Activated CD8-positive, alpha-beta T cell treated with anti-CD3 and anti-CD28 coated beads for 36 hours (primary cell): ENCODE results near the gene ITGA1. TPM values are rescaled to one million over a fixed set of nuclear protein-coding genes. Genes with fewer than 3 reads are reported as not detected.

Experiments used
- ATAC-seq: fragments of 200-7000 bp; cut with Tn5 transposase; one replicate; pipeline ENCODE4 v1.10.0; 2021; ENCODE audit warnings: mild to moderate bottlenecking, moderate library complexity
- CTCF ChIA-PET: fragments of 350-600 bp; sonication (Branson Sonifier 250); formaldehyde crosslinking; loops from one replicate; lab custom pipeline; 2021; ENCODE audit warnings: antibody characterized with exemption; lab: Charles Lee
- POLR2A ChIA-PET: fragments of 350-600 bp; sonication (Branson Sonifier 250); formaldehyde crosslinking; loops from one replicate; lab custom pipeline; 2021; ENCODE audit warnings: antibody characterized with exemption; lab: Charles Lee
- DNase-seq: peaks from one replicate; pipeline ENCODE4 v3.0.0-alpha.2; 2020
- H3K27ac Mint-ChIP-seq: one replicate; pipeline ENCODE4 v1.8.0; 2021; ENCODE audit warnings: mild to moderate bottlenecking, mixed read lengths
- H3K27me3 Mint-ChIP-seq: one replicate; pipeline ENCODE4 v1.8.0; 2021; ENCODE audit warnings: mixed read lengths
- H3K36me3 Mint-ChIP-seq: one replicate; pipeline ENCODE4 v1.8.0; 2021; ENCODE audit warnings: low read depth, mixed read lengths
- H3K4me1 Mint-ChIP-seq: one replicate; pipeline ENCODE4 v1.8.0; 2021; ENCODE audit warnings: low read depth, mixed read lengths
- H3K4me3 Mint-ChIP-seq: one replicate; pipeline ENCODE4 v1.8.0; 2021; ENCODE audit warnings: mild to moderate bottlenecking, moderate library complexity, mixed read lengths
- H3K9me3 Mint-ChIP-seq: one replicate; pipeline ENCODE4 v1.8.0; 2021; ENCODE audit warnings: mixed read lengths
- intact Hi-C: fragments of 100-400 bp; cut with micrococcal nuclease; formaldehyde crosslinking; loops from one replicate; pipeline ENCODE4 v1.10.0; 2022
- total RNA-seq, 2 experiments: library from RNA; stranded (reverse); gene quantifications; one replicate each; pipeline ENCODE4 v1.2.3, GENCODE V29; 2021
- TF ChIP-seq, protein P1 (sequence below): fragments of 200-600 bp; IDR thresholded peaks from one replicate; pipeline ENCODE4 v1.8.0; 2022; ENCODE audit warnings: antibody characterized with exemption, mild to moderate bottlenecking

The ITGA1 gene
- total RNA-seq, 2 experiments from 2014 or later, result 5.1 to 6.0 TPM

DNA sequence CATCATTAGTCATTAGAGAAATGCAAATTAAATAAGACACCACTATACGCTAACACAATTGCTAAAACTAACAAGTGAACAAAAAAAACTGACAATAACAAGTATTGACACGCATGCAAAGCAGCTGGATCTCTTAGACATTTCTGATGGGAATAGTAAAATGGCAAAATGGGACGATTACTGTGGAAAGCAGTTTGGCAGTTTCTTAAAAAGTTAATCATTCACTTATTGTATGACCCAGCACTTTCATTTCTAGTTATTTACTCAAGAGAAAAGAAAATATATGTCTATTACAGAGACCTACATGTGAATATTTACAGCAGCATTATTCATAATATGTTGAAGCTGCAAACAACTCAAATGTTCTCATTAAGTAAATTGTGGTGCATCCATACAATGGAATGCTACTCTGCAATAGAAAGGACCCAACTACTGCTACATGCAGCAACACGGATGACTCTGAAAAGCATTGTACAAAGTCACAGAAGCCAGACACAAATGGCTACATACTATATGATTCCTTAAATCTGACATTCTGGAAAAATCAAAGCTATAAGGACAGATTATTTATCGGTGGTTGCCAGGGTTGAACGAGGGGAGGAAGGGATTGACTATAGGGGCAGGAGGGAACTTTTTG, 104.6 kb downstream of the ITGA1 start:
- ChIA-PET POLR2A (no interaction called here), CTCF (interaction anchor here (1.3 kb wide), 1 partner anchor 23 kb away, joined by 5 read pairs; no protein-coding TSS in a partner anchor)
- H3K27me3 Mint-ChIP-seq, result no peaks in the 10 kb centered on the region
- H3K4me3 Mint-ChIP-seq, result no peak overlapping the region
- TF ChIP-seq, protein P1, sequence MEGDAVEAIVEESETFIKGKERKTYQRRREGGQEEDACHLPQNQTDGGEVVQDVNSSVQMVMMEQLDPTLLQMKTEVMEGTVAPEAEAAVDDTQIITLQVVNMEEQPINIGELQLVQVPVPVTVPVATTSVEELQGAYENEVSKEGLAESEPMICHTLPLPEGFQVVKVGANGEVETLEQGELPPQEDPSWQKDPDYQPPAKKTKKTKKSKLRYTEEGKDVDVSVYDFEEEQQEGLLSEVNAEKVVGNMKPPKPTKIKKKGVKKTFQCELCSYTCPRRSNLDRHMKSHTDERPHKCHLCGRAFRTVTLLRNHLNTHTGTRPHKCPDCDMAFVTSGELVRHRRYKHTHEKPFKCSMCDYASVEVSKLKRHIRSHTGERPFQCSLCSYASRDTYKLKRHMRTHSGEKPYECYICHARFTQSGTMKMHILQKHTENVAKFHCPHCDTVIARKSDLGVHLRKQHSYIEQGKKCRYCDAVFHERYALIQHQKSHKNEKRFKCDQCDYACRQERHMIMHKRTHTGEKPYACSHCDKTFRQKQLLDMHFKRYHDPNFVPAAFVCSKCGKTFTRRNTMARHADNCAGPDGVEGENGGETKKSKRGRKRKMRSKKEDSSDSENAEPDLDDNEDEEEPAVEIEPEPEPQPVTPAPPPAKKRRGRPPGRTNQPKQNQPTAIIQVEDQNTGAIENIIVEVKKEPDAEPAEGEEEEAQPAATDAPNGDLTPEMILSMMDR, result no peak
- intact Hi-C loops, result no loop called here
- ATAC-seq, result no peak
- no peak overlapping the region for H3K27ac Mint-ChIP-seq
- H3K36me3 Mint-ChIP-seq, result no peaks in the 10 kb centered on the region
- no peak for DNase-seq
- peaks cover 5% of the 10 kb centered on the region for H3K4me1 Mint-ChIP-seq
- H3K9me3 Mint-ChIP-seq, result no peaks in the 10 kb centered on the region

GRCh38 chr5:52893105-52893504, 105.4 kb downstream of the ITGA1 start:
- no peaks in the 10 kb centered on the region for H3K27me3 Mint-ChIP-seq
- H3K4me1 Mint-ChIP-seq, result peaks cover 5% of the 10 kb centered on the region
- H3K4me3 Mint-ChIP-seq, result no peak overlapping the region
- no peaks in the 10 kb centered on the region for H3K9me3 Mint-ChIP-seq
- no peak overlapping the region for H3K27ac Mint-ChIP-seq
- no peak for ATAC-seq
- H3K36me3 Mint-ChIP-seq, result no peaks in the 10 kb centered on the region
- DNase-seq, result no peak
- CTCF ChIA-PET, result no interaction called here
- TF ChIP-seq, protein P1, result no peak
- POLR2A ChIA-PET, result no interaction called here
- intact Hi-C loops, result no loop called here

DNA sequence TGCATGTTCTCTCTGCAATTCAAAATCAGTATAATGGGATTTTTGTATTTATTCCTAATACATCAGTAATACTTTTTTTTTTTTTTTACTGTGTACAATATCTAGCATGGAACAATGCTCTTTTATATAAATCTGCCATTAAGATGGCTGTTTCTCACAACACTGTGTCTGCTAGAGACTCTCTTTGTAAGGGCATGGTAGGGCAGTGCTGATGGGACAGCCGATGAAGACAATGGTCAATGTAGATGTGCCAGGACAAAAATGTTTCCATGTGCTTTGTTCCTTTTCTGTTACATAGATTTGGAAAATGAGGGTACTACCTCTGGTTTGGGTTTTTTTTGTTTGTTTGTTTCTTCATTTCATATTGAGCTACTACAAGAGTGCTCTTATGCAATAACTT, 106.1 kb downstream of the ITGA1 start:
- POLR2A ChIA-PET, result no interaction called here
- Mint-ChIP-seq H3K36me3 (no peaks in the 10 kb centered on the region), H3K27ac (no peak overlapping the region), H3K4me3 (no peak overlapping the region), H3K27me3 (no peaks in the 10 kb centered on the region), H3K4me1 (peaks cover 5% of the 10 kb centered on the region), H3K9me3 (no peaks in the 10 kb centered on the region)
- ATAC-seq (no peak), DNase-seq (no peak)
- TF ChIP-seq, protein P1, result no peak
- CTCF ChIA-PET, result interaction anchor here (0.9 kb wide), 1 partner anchor 22 kb away, joined by 4 read pairs; no protein-coding TSS in a partner anchor
- intact Hi-C loops, result no loop called here

GRCh38 chr5:52894451-52894850, 106.7 kb downstream of the ITGA1 start:
- no peak for ATAC-seq
- ChIA-PET POLR2A (no interaction called here), CTCF (interaction anchor here (0.9 kb wide), 1 partner anchor 21 kb away, joined by 4 read pairs; no protein-coding TSS in a partner anchor)
- no peak for DNase-seq
- H3K27ac Mint-ChIP-seq, result no peak overlapping the region
- intact Hi-C loops, result no loop called here
- H3K4me3 Mint-ChIP-seq, result no peak overlapping the region
- H3K9me3 Mint-ChIP-seq, result no peaks in the 10 kb centered on the region
- H3K4me1 Mint-ChIP-seq, result peaks cover 5% of the 10 kb centered on the region
- H3K36me3 Mint-ChIP-seq, result no peaks in the 10 kb centered on the region
- no peaks in the 10 kb centered on the region for H3K27me3 Mint-ChIP-seq
- TF ChIP-seq, protein P1, result no peak

DNA sequence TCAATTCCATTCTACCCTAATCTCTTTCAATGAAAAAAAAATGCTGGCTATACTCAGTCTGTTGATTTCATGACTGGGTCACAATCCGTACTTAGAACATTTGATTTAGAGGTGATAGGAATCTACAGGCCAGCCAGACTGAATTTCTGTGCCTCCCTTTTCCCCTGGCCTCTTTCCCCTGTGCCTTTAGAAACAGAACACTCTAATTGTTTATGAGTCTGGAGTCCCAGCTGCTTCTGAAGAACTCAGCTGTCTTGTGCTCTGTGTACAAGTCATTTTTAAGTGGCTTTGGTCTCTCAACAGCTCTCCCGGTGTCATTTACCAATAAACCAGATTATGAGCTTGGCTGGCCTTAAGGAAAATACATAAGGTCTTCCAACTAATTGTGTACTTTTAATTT, 107.4 kb downstream of the ITGA1 start:
- POLR2A ChIA-PET, result no interaction called here
- peaks cover 1% of the 10 kb centered on the region for H3K36me3 Mint-ChIP-seq
- no peak overlapping the region for H3K27ac Mint-ChIP-seq
- CTCF ChIA-PET, result interaction anchor here (0.6 kb wide), 1 partner anchor 83 kb away, joined by 3 read pairs; no protein-coding TSS in a partner anchor
- H3K9me3 Mint-ChIP-seq, result no peaks in the 10 kb centered on the region
- no peak for DNase-seq
- intact Hi-C loops, result no loop called here
- ATAC-seq, result no peak
- H3K27me3 Mint-ChIP-seq, result no peaks in the 10 kb centered on the region
- peaks cover 5% of the 10 kb centered on the region for H3K4me1 Mint-ChIP-seq
- H3K4me3 Mint-ChIP-seq, result no peak overlapping the region
- TF ChIP-seq, protein P1, result no peak
